T-helper 2 cell treated with Interferon-gamma antibody and Interleukin-4, amounts not matched to agents 5 μg/mL and 100 μg/mL, for 36 hours (primary cell): ENCODE data around the gene DPH1.

ENCODE experiments used
- DNase-seq: peaks from one replicate; pipeline ENCODE4 v3.0.0; 2021; ENCODE audit warnings: low spot score
- H3K27ac Mint-ChIP-seq: one replicate; pipeline ENCODE4 v1.8.0; 2021; ENCODE audit warnings: mild to moderate bottlenecking, mixed read lengths
- H3K27me3 Mint-ChIP-seq: one replicate; pipeline ENCODE4 v1.8.0; 2021; ENCODE audit warnings: low read depth, mixed read lengths
- H3K36me3 Mint-ChIP-seq: one replicate; pipeline ENCODE4 v1.8.0; 2021; ENCODE audit warnings: low read depth, mixed read lengths
- H3K4me1 Mint-ChIP-seq: one replicate; pipeline ENCODE4 v1.8.0; 2021; ENCODE audit warnings: low read depth, mixed read lengths
- H3K4me3 Mint-ChIP-seq: one replicate; pipeline ENCODE4 v1.8.0; 2022; ENCODE audit warnings: mild to moderate bottlenecking, moderate library complexity, mixed read lengths
- H3K9me3 Mint-ChIP-seq: one replicate; pipeline ENCODE4 v1.8.0; 2021; ENCODE audit warnings: mixed read lengths

The DPH1 gene

DNA sequence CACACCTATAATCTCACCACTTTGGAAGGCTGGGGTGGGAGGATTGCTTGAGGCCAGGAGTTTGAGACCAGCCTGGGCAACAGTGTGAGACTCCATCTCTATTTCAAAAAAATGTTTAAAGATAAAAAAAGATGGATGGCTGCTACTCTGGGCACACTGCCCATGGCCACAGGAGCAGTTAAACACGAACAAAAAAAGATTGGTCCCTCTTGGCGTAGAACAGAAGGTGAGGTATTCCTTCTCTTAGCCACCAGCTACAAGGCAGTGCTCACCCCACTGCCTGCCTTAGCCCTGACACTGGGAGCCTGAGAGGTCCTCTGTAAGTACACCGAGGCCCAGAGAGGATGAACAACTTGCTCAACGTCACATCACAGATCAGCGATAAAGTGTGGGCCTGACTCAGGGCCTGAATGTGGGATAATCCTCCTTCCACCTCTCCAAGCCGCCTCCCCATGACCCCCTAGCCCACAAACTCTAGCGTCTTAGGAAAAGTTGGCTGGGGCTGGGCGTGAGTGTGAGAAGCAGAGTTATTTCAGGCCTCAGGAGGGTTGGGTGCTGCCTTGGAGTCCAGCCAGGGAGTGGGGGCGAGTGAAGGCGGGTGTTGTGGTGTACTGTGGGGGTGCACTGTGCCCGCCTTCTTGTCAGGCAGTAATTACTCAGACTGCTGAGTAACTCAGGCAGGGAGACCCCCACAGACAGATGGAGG, 2.3 kb upstream of the DPH1 start:
- H3K4me1 Mint-ChIP-seq, result peaks cover 15% of the 10 kb centered on the region

GRCh38 chr17:2028234-2028614, 1.7 kb upstream of the DPH1 start:
- peaks cover 4% of the 10 kb centered on the region for H3K36me3 Mint-ChIP-seq
- peaks cover 42% of the 10 kb centered on the region for H3K27me3 Mint-ChIP-seq
- peaks cover 15% of the 10 kb centered on the region for H3K4me1 Mint-ChIP-seq
- H3K4me3 Mint-ChIP-seq, result no peak overlapping the region
- no peaks in the 10 kb centered on the region for H3K9me3 Mint-ChIP-seq
- no peak overlapping the region for H3K27ac Mint-ChIP-seq
- DNase-seq, result no peak

More for the DNA sequence above, 2.3 kb upstream of the DPH1 start:
- Mint-ChIP-seq H3K9me3 (no peaks in the 10 kb centered on the region), H3K4me3 (no peak overlapping the region), H3K36me3 (peaks cover 4% of the 10 kb centered on the region), H3K27ac (no peak overlapping the region), H3K27me3 (peaks cover 47% of the 10 kb centered on the region)
- no peak for DNase-seq

GRCh38 chr17:2028737-2029136, 1.2 kb upstream of the DPH1 start:
- peaks cover 4% of the 10 kb centered on the region for H3K36me3 Mint-ChIP-seq
- H3K9me3 Mint-ChIP-seq, result no peaks in the 10 kb centered on the region
- no peak overlapping the region for H3K4me3 Mint-ChIP-seq
- peaks cover 38% of the 10 kb centered on the region for H3K27me3 Mint-ChIP-seq
- peaks cover 15% of the 10 kb centered on the region for H3K4me1 Mint-ChIP-seq
- no peak overlapping the region for H3K27ac Mint-ChIP-seq
- no peak for DNase-seq

DNA sequence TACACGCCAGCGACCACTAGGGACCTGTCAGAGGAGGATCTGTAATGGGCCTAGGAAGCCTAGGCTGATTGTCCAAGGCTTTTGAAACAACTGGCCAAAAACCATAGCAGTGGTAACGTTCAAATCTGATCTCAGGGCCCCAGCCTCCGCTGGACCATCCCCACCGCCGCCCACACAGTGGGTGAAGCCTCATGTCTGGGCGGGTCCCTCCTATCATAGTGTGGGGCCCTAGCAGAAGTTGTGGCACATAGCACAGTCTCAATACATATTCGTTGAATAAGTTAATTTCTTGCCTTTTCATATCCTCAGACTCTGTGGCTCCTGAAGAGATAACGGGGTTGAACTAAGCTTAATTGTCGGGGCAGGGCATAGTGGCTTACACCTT, 818 bp downstream of the DPH1 start:
- Mint-ChIP-seq H3K27me3 (peaks cover 30% of the 10 kb centered on the region), H3K27ac (peak overlapping the region; percentile 81), H3K4me3 (peak overlapping the region; percentile 97), H3K9me3 (no peaks in the 10 kb centered on the region), H3K36me3 (peaks cover 4% of the 10 kb centered on the region), H3K4me1 (peaks cover 14% of the 10 kb centered on the region)
- DNase-seq, result peak; percentile 54

DNA sequence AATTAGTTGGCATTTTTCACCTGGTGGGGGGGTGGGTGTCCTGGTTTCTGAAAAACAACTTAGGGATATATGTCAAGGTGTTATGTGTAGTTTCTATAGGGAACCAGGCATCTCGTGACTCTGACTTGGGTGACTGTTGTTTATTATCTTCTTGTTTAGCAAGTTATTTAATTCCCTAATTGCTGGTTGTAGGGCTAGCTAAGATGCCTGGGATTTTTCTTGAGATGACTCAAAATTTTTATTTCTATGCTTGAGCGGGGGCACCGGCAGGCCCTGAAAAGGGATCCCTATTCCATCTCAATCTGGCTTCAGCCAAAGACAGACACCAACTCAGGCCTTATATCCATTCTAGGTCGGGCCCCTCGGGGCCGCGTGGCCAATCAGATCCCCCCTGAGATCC, 3.2 kb downstream of the DPH1 start:
- H3K4me1 Mint-ChIP-seq, result peaks cover 9% of the 10 kb centered on the region
- peaks cover 7% of the 10 kb centered on the region for H3K36me3 Mint-ChIP-seq
- H3K9me3 Mint-ChIP-seq, result no peaks in the 10 kb centered on the region
- no peak for DNase-seq
- no peak overlapping the region for H3K4me3 Mint-ChIP-seq
- H3K27me3 Mint-ChIP-seq, result peaks cover 9% of the 10 kb centered on the region
- no peak overlapping the region for H3K27ac Mint-ChIP-seq

- Mint-ChIP-seq H3K36me3 (peaks cover 7% of the 10 kb centered on the region), H3K9me3 (no peaks in the 10 kb centered on the region), H3K4me1 (peaks cover 9% of the 10 kb centered on the region), H3K27me3 (no peaks in the 10 kb centered on the region), H3K4me3 (no peak overlapping the region), H3K27ac (no peak overlapping the region)
- DNase-seq, result no peak
These were observed 4.2 kb downstream of the DPH1 start for GRCh38 chr17:2034157-2034556.

- DNase-seq, result no peak
- Mint-ChIP-seq H3K4me3 (no peak overlapping the region), H3K4me1 (peaks cover 7% of the 10 kb centered on the region)
These were observed 5.0 kb downstream of the DPH1 start for GRCh38 chr17:2034806-2035540.

GRCh38 chr17:2035541-2036488, 5.9 kb downstream of the DPH1 start:
- peaks cover 4% of the 10 kb centered on the region for H3K4me1 Mint-ChIP-seq
- H3K27ac Mint-ChIP-seq, result no peak overlapping the region
- peaks cover 7% of the 10 kb centered on the region for H3K36me3 Mint-ChIP-seq
- no peaks in the 10 kb centered on the region for H3K27me3 Mint-ChIP-seq
- no peak for DNase-seq
- no peaks in the 10 kb centered on the region for H3K9me3 Mint-ChIP-seq
- no peak overlapping the region for H3K4me3 Mint-ChIP-seq

More at GRCh38 chr17:2034806-2035540, 5.0 kb downstream of the DPH1 start:
- no peaks in the 10 kb centered on the region for H3K27me3 Mint-ChIP-seq
- H3K27ac Mint-ChIP-seq, result no peak overlapping the region
- H3K36me3 Mint-ChIP-seq, result peaks cover 7% of the 10 kb centered on the region
- no peaks in the 10 kb centered on the region for H3K9me3 Mint-ChIP-seq

- H3K4me1 Mint-ChIP-seq, result peaks cover 2% of the 10 kb centered on the region
- no peaks in the 10 kb centered on the region for H3K9me3 Mint-ChIP-seq
- no peaks in the 10 kb centered on the region for H3K27me3 Mint-ChIP-seq
- no peak for DNase-seq
- H3K27ac Mint-ChIP-seq, result no peak overlapping the region
- peaks cover 8% of the 10 kb centered on the region for H3K36me3 Mint-ChIP-seq
- no peak overlapping the region for H3K4me3 Mint-ChIP-seq
These were observed 7.2 kb downstream of the DPH1 start for GRCh38 chr17:2037155-2037554.

DNA sequence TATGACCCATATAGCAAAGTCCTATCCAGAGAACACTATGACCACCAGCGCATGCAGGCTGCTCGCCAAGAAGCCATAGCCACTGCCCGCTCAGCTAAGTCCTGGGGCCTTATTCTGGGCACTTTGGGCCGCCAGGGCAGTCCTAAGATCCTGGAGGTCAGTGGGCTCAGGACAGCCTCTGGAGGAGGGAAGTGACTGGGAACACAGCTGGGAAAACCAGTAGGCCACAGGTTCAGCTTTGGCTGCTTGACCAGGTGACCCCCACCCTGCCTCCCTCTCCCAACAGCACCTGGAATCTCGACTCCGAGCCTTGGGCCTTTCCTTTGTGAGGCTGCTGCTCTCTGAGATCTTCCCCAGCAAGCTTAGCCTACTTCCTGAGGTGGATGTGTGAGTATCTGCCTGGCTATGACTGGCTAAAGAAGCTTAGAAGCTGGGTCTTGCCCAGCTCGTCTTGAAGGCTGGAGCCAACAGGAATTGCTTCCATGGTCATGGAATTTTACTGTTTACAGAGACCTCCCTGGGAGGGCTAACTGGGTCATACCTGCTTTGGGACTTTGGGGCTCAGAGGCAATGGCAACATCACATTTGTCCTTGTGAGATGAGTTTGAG, 10.4 kb downstream of the DPH1 start:
- H3K27ac Mint-ChIP-seq, result no peak overlapping the region
- DNase-seq, result no peak
- H3K27me3 Mint-ChIP-seq, result no peaks in the 10 kb centered on the region
- peak overlapping the region; percentile 94 for H3K4me3 Mint-ChIP-seq
- H3K36me3 Mint-ChIP-seq, result peaks cover 26% of the 10 kb centered on the region
- peaks cover 11% of the 10 kb centered on the region for H3K4me1 Mint-ChIP-seq
- H3K9me3 Mint-ChIP-seq, result no peaks in the 10 kb centered on the region

GRCh38 chr17:2040942-2041560, 11.1 kb downstream of the DPH1 start:
- DNase-seq, result no peak
- H3K4me3 Mint-ChIP-seq, result peak overlapping the region; percentile 94
- H3K36me3 Mint-ChIP-seq, result peaks cover 26% of the 10 kb centered on the region
- peaks cover 11% of the 10 kb centered on the region for H3K4me1 Mint-ChIP-seq
- no peak overlapping the region for H3K27ac Mint-ChIP-seq
- no peaks in the 10 kb centered on the region for H3K27me3 Mint-ChIP-seq
- H3K9me3 Mint-ChIP-seq, result no peaks in the 10 kb centered on the region

- H3K27ac Mint-ChIP-seq, result peak within 1 kb of the TSS; percentile 94
- H3K4me1 Mint-ChIP-seq, result peaks cover 11% of the 10 kb centered on the region
- no peaks in the 10 kb centered on the region for H3K27me3 Mint-ChIP-seq
- DNase-seq, result peak; percentile 96
- peaks cover 21% of the 10 kb centered on the region for H3K36me3 Mint-ChIP-seq
- peak within 1 kb of the TSS; percentile 94 for H3K4me3 Mint-ChIP-seq
- no peaks in the 10 kb centered on the region for H3K9me3 Mint-ChIP-seq
These were observed 11.8 kb downstream of the DPH1 start, which contains the start of gene OVCA2 for GRCh38 chr17:2041561-2042389. TSS of gene OVCA2 (plus strand) at chr17:2042022. CDS start at chr17:2042048, 26 bp downstream.
